Type B pancreatic cell (in vitro differentiated cells): ENCODE data around the gene TMEM89. TPM values are rescaled to one million over a fixed set of nuclear protein-coding genes. Genes with fewer than 3 reads are reported as not detected.
A peak's percentile ranks its signal among the peaks of the same experiment; 100 is the strongest.

ENCODE experiments used
- DNase-seq: peaks from one replicate; pipeline ENCODE4 v3.0.0; 2021; ENCODE audit warnings: mixed read lengths; ENCODE audit not compliant: unreplicated experiment; ENCODE audit errors: extremely low spot score
- H3K27ac Mint-ChIP-seq: 2 replicates; pipeline ENCODE4 v1.8.0; 2021; ENCODE audit warnings: mild to moderate bottlenecking, mixed read lengths
- H3K27me3 Mint-ChIP-seq: 2 replicates; pipeline ENCODE4 v1.8.0; 2021; ENCODE audit warnings: mixed read lengths
- H3K36me3 Mint-ChIP-seq: 2 replicates; pipeline ENCODE4 v1.8.0; 2021; ENCODE audit warnings: mixed read lengths
- H3K4me1 Mint-ChIP-seq: one replicate; pipeline ENCODE4 v1.8.0; 2021; ENCODE audit warnings: mixed read lengths; ENCODE audit not compliant: unreplicated experiment
- H3K4me3 Mint-ChIP-seq: 2 replicates; pipeline ENCODE4 v1.8.0; 2021; ENCODE audit warnings: mild to moderate bottlenecking, mixed read lengths
- H3K9me3 Mint-ChIP-seq: 2 replicates; pipeline ENCODE4 v1.8.0; 2021; ENCODE audit warnings: mixed read lengths
- long read RNA-seq: library from polyadenylated mRNA; unstranded; transcript quantifications from one replicate; pipeline ENCODE4 v2.0.0, GENCODE V29; 2020
- total RNA-seq: library from RNA; stranded (reverse); gene quantifications from 2 replicates; pipeline ENCODE4 v1.2.1, GENCODE V29; 2021; ENCODE audit warnings: low replicate concordance
- TF ChIP-seq, protein P1 (sequence below): fragments of 200-600 bp; sonication (generic); conservative IDR thresholded peaks from 2 replicates; pipeline ENCODE4 v1.5.0; 2021; ENCODE audit warnings: antibody characterized with exemption, mild to moderate bottlenecking

The TMEM89 gene, protein sequence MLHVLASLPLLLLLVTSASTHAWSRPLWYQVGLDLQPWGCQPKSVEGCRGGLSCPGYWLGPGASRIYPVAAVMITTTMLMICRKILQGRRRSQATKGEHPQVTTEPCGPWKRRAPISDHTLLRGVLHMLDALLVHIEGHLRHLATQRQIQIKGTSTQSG
- not detected in 2 replicates for total RNA-seq
- long read RNA-seq: 0 reads

DNA sequence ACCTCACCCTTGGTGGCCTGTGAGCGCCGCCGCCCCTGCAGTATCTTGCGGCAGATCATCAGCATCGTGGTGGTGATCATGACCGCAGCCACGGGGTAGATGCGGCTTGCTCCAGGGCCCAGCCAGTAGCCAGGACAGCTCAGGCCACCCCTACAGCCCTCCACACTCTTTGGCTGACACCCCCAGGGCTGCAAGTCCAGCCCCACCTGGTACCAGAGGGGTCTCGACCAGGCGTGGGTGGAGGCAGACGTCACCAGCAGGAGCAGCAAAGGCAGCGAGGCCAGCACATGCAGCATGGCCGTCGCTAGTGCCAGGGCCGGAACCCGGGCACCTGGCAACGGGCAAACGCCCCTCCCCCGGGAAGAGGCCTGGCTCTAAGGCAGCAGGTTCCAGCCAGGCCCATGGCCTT, at the start of gene TMEM89:
Gene TMEM89 (minus strand): TSS at position 309 of the 409 bp plus-strand sequence. CDS start 13 bp downstream, at position 296.
- H3K27ac Mint-ChIP-seq: no peak within 1 kb of the TSS
- H3K27me3 Mint-ChIP-seq: no peaks in the 10 kb centered on the region
- no peaks in the 10 kb centered on the region for H3K4me1 Mint-ChIP-seq
- H3K4me3 Mint-ChIP-seq: no peak within 1 kb of the TSS
- no peaks in the 10 kb centered on the region for H3K9me3 Mint-ChIP-seq
- DNase-seq: no peak
- H3K36me3 Mint-ChIP-seq: no peaks in the 10 kb centered on the region
- TF ChIP-seq, protein P1, sequence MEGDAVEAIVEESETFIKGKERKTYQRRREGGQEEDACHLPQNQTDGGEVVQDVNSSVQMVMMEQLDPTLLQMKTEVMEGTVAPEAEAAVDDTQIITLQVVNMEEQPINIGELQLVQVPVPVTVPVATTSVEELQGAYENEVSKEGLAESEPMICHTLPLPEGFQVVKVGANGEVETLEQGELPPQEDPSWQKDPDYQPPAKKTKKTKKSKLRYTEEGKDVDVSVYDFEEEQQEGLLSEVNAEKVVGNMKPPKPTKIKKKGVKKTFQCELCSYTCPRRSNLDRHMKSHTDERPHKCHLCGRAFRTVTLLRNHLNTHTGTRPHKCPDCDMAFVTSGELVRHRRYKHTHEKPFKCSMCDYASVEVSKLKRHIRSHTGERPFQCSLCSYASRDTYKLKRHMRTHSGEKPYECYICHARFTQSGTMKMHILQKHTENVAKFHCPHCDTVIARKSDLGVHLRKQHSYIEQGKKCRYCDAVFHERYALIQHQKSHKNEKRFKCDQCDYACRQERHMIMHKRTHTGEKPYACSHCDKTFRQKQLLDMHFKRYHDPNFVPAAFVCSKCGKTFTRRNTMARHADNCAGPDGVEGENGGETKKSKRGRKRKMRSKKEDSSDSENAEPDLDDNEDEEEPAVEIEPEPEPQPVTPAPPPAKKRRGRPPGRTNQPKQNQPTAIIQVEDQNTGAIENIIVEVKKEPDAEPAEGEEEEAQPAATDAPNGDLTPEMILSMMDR: no peak

DNA sequence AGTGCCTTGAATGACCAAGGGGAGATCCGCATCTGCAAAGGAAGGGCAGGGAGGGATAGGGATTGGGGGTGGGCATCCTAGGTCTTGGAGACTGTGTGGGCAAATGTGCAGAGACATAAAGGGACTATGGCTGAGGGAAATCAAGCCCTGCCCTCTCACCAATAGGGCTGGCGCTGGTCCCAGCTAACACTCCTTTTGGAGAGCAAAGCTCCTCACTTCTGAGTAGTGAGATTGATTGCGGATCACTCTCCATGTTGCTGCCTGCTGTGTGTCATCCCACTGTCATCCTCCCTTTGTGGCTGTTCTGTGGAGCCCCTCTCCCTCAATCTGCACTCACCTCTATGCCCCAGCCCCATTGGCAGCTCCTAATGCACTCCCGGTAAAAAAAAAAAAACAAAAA, 43.4 kb upstream of the TMEM89 start:
- Mint-ChIP-seq H3K27ac (peak overlapping the region; percentile 100), H3K4me3 (peak overlapping the region; percentile 100), H3K4me1 (peaks cover 11% of the 10 kb centered on the region)

DNA sequence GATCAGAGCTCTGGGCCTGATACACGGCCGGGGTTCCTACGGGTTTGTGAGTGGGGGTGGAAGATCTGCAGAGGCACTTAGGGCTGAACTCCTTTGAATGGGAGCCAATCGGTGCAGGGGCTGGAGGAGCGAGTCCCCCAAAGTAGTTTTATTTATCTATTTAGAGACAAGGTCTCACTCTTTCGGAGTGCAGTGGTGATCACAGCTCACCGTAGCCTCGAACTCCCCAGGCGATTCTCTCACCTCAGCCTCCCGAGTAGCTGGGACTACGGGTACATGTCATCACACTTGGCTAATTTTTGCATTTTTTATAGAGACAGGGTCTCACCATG, 42.7 kb upstream of the TMEM89 start:
- peaks cover 11% of the 10 kb centered on the region for H3K4me1 Mint-ChIP-seq
- TF ChIP-seq, protein P1: peak; percentile 50
- H3K4me3 Mint-ChIP-seq: peak overlapping the region; percentile 100
- H3K36me3 Mint-ChIP-seq: peaks cover 5% of the 10 kb centered on the region
- DNase-seq: no peak
- no peaks in the 10 kb centered on the region for H3K9me3 Mint-ChIP-seq
- peaks cover 9% of the 10 kb centered on the region for H3K27me3 Mint-ChIP-seq
- peak overlapping the region; percentile 100 for H3K27ac Mint-ChIP-seq

More for the DNA sequence above, 43.4 kb upstream of the TMEM89 start:
- Mint-ChIP-seq H3K36me3 (peaks cover 2% of the 10 kb centered on the region), H3K27me3 (peaks cover 9% of the 10 kb centered on the region), H3K9me3 (no peaks in the 10 kb centered on the region)
- DNase-seq: no peak
- TF ChIP-seq, protein P1: no peak

DNA sequence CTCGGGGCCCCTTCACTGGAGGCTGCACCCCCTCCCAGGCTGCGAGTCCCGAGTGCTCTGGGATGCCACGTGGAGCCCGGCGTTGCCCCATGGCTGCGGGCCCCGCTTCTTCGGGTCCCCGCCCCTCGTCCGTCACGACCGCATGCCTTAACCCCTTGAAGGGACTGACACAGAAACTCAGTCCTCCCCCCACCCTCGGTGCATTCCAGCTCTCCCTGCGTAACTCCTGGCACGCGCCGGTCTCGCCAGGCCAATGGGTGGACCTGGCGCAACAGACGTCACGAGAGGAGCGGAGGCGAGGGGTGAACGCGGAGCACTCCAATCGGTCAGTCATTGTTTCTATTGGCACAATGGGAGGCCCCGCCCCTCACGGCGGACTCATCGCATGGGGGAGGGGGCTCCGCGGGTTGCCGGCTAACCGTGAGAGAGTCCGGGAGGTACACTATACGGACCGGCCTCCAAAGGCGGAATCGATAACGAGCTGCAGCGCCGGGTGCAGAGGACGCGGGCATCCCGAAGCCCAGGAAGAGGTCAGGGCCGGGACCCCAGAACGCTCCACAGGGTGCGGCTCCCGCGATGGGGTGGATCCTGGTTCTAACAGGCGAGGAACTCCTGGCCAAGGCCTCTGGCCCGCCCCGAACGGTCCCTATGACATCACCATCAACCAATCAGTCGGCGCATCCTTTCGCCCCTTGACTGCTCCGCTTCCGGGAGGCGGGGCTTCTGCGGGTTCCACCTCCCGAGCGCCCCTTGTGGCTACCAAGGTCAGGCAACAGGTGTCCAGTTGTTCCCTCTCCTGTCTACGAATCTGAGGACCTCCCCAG, 42.1 kb upstream of the TMEM89 start:
- TF ChIP-seq, protein P1: peak; percentile 92
- H3K4me1 Mint-ChIP-seq: peaks cover 11% of the 10 kb centered on the region
- H3K27ac Mint-ChIP-seq: peak overlapping the region; percentile 100
- peak; percentile 97 for DNase-seq
- H3K36me3 Mint-ChIP-seq: peaks cover 5% of the 10 kb centered on the region
- peaks cover 9% of the 10 kb centered on the region for H3K27me3 Mint-ChIP-seq
- H3K9me3 Mint-ChIP-seq: peaks cover 3% of the 10 kb centered on the region
- peak overlapping the region; percentile 100 for H3K4me3 Mint-ChIP-seq

DNA sequence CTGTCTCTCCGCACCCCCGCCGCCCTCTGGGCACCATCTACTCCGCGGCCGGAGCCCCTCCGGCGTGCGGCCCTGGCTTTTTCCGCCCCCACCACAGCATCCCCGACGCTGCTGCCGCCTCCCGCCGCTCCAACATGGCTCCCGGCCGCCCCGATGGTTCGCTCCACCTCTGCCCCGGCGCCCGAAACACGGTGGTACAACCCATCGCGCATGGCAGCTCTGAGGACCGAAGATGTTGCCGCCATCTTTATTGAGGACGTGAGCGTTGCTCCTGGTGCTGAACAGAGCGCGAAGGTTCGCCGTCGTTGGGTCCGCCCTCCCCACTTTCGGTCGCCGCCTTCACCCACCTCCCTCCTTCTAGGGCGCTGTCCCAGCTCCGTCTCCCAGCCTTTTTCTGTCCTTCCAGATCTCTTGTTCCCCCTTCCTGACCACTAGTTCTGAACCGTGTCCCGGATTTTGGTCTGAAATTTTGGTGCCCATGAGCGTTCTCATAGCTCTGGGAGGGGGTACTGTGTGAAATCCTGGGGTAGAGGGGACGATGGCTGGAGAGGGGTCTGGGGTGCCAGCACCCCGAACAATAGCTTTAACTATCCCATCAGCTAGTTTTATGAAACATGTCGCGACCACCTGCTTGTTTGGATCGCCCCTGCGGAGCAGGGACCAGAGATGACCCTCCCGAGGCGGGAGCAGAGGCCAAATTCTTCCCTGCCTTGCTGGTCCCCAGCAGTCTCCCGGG, 41.4 kb upstream of the TMEM89 start, which contains the start of gene CELSR3:
Gene CELSR3 (minus strand): TSS at position 134 of the 736 bp plus-strand sequence. CDS start 252 bp downstream, outside the sequence.
- Mint-ChIP-seq H3K27ac (peak within 1 kb of the TSS; percentile 100), H3K9me3 (peaks cover 4% of the 10 kb centered on the region), H3K27me3 (peaks cover 9% of the 10 kb centered on the region), H3K4me1 (peaks cover 11% of the 10 kb centered on the region), H3K36me3 (peaks cover 5% of the 10 kb centered on the region), H3K4me3 (peak within 1 kb of the TSS; percentile 100)
- TF ChIP-seq, protein P1: no peak
- peak; percentile 88 for DNase-seq
